Measurements from ENCODE around the gene UCHL5.
"Not testable (repeated sequence)": the region's sequence is repeated elsewhere in the genome, so short reads cannot be mapped to it uniquely, and the experiment has no call there.

The UCHL5 gene

DNA sequence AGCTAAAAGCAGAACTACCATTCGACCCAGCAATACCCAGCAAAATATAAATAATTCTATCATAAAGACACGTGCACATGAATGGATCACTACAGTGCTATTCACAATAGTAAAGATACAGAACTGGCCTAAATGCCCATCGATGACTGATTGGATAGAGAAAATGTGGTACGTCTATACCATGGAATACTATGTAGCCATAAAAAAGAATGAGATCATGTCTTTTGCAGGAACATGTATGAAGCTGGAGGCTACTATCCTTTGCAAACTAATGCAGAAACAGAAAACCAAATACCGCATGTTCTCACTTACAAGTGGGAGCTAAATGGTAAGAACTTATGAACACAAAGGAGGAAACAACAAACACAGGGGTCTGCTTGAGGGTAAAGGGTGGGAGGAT is 53.4 kb downstream of the UCHL5 start:
- no peak for DNase-seq

DNA sequence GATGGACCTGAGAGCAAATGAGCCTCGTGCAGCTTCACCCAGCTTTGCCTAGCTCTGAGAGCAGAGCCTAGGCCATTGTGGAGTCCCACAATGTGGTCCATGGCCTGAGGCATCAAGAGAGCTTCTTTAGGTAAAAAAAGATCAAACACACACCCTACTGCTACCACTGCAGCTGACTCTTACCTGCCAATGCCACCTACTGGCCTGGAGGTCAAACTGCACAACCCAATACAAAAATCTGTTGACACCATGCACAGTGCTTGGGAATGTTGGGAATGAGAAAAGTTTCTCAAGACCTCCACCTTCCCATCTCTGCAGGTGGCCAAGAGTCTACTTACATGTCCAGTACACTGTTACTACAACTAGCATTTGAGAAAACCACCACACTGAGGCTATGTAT is 60.6 kb downstream of the UCHL5 start:
- no peak for DNase-seq

DNA sequence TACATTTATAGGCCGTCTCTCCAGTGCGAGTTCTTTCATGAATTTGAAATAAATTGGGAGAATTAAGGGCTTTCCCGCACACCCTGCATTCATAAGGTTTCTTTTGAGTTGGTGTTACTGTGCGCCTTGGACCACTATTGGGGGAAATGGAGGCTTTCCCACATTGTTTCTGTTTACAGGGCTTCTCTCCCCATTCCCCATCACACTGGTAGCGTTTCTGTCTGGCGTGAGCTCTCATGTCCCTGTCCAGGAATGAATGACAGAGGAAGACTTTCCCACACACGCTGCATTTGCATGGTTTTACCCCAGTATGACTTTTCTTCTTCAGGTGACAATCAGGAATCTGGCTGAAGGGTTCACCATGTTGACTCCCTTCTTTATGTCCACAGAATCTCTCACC is 65.0 kb downstream of the UCHL5 start:
- no peak for DNase-seq

DNA sequence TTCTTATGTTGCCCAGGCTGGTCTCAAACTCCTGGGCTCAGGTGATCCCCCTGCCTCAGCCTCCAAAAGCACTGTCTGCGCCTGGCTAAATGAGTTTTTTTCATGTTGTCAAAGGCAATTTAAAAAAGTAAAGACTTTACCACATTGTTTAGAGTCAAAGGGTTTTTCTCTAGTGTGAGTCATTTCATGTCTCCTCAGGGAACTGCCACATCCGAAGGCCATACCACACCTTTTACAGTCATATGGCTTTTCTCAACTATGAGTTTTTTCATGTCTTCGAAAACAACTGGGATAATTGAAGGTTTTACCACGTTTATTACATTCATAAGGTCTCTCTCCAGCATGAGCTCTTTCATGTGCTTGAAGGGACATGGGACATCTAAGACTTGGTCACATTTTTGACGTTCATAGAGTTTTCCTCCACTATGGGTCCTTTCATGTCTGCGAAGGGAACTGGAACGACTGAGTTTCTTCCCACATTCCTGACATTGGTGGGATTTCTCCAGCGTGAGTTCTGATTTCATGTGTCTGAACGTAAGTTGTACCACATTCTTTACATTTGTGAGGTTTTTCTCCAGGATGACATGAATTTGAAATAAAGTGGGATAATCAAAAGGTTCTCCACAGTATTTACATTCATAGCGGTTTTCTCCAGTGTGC is 65.6 kb downstream of the UCHL5 start:
- no peak for DNase-seq

DNA sequence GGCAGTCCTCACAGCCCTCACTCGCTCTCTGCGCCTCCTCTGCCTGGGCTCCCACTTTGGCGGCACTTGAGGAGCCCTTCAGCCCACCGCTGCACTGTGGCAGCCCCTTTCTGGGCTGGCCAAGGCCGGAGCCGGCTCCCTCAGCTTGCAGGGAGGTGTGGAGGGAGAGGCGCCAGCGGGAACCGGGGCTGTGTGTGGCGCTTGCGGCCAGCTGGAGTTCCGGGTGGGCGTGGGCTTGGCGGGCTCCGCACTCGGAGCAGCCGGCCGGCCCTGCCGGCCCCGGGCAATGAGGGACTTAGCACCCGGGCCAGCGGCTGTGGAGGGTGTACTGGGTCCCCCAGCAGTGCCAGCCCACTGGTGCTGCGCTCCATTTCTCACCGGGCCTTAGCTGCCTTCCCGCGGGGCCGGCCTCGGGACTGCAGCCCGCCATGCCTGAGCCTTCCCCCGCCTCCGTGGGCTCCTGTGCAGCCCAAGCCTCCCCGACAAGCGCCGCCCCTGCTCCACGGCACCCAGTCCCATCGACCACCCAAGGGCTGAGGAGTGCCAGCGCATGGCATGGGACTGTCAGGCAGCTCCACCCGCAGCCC is 72.3 kb downstream of the UCHL5 start:
- DNase-seq = not testable (repeated sequence)

DNA sequence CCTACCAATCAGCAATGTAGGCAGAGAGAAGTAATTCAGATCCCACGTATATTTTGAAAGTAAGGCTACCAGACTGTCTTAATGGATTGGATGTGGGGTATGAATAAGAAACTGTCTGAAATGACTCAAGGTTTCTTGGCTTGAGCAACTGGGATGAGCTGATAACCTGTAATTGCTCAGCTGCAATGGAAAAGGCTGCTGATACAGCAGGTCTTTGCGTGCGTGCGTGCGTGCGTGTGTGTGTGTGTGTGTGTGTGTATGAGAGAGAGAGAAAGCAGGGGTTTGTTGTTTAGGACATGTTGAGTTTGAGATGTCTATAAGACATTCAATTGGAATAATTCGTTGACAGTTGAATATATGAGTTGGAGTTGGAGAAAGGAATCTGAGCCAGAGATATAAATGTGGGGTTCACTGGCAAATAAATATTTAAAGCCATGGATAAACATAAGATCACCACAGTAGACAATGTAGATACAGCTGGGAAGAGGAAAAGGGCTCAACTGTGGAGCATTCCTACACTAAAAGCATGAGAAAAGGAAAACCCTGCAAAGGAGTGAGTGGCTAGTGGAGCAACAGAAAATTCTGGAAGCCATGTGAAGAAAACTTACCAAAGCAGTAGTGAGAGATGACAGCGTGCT is 72.9 kb downstream of the UCHL5 start:
- no peak for DNase-seq

DNA sequence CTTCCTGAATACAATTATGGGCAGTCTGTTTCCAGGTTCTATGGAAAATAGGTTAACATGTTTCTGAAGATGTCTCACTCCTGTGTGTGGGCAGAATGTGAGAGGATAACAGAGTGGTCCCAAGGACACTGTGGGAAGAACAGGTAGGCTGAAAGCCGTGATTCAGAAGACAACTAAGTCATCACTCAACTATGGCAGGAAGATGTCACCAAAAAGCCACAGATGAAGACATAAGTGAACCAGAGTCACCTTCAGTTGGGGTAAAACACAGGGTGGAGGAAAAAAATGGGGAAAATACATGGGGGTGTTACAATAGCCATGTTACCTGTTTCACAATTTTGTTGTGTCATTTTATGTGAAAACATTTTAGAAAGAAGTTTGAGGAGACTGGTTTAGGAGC is 75.1 kb downstream of the UCHL5 start:
- DNase-seq = no peak

DNA sequence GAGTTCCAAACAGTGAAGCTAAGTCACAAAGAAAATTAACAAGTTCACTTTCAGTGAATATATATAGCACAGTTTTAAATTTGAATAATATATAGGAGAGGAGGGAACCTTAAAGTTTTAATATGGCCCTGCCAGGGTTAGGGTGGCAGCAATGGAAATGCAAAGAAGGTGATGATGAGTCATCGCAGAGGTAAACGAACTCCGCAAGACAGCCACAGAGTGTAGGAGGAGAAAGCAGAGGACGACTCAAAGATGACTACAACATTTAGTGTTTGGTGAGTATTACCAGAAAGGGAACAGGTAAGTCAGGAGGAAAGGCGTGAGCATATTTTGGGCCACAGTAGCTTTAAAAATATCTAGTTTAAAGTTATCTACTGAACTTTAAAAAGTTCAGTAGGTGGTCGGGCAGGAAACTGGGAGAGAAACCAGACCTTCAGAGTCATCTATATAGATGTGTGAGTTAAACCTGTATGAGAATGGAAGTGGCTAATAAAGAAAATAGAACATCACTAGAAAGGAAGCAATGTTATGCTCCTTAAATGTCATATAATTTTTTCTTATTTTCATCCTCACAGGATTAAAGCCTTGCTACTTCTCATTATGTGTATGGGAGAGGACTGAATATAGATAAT is 75.7 kb downstream of the UCHL5 start:
- DNase-seq = no peak

DNA sequence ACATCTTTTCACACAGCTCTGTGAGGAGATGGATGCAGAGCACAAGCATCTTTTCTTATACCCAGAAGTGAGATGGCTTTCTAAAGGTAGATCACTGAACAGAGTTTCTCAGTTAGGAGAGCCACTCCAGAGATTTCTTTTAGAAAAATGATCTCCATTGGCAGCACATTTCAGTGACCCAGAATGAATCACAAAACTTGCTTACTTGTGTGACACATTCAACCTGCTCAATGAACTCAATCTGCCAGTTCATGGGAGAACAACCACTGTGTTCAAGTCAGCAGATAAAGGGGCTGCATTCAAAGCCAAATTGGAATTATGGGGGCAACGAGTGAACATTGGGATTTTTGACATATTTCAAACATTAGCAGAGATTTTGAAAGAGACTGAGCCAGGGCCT is 78.3 kb downstream of the UCHL5 start:
- no peak for DNase-seq

DNA sequence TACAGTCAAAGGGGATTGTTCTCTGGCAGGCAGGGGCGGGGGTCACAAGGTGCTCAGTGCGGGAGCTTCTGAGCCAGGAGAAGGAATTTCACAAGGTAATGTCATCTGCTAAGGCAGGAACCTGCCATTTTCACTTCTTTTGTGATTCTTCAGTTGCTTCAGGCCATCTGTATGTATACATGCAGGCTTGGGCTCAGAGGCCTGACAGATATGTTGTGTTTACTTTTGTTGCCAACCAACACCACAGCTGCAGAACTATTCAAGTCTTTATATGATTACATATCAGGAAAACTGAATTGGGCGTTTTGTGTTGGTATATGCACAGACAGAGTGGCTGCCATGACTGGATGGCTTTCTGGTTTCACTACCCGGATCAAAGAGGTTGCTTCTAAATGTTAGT is 78.8 kb downstream of the UCHL5 start:
- not testable (repeated sequence) for DNase-seq

DNA sequence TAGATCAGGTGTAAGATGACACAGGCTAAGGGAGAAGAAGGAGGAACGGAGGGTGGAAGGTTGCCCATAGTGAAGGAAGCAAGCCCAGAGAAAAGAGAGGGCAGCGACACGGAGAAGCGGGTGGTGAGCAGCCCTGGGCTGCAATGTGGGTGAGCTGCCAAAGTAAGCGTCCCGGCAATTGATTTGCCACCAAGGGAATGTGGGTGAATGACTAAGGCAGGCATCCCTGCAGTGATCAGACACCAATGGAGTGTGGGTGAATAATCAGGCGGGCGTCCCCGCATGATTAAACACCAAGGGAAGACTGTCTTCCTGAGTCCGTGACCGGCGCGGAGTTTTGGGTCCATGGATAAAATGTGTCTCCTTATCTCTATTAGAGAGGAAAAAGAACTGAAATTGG is 79.6 kb downstream of the UCHL5 start:
- DNase-seq = no peak

DNA sequence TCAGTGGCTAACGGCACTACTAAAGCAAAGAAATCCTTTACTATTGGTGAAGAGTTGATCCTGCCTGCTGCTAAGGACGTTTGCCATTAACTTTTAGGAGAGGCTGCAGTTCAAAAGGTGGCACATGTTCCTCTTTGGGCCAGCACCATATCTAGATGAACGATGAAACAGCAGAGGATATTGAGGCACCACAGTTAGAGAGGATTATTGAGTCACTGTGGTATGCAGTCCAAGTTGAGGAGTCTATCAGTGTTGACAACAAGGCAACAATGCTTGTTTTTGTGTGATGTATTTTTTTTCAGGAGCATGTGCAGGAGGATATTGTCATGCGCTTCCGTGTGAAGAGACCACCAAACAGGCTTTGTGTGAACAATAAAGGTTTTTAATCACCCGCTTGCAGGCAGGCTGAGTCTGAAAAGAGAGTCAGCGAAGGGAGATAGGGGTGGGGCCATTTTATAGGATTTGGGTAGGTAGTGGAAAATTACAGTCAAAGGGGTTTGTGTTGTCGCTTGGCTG is 80.9 kb downstream of the UCHL5 start:
- DNase-seq = no peak

DNA sequence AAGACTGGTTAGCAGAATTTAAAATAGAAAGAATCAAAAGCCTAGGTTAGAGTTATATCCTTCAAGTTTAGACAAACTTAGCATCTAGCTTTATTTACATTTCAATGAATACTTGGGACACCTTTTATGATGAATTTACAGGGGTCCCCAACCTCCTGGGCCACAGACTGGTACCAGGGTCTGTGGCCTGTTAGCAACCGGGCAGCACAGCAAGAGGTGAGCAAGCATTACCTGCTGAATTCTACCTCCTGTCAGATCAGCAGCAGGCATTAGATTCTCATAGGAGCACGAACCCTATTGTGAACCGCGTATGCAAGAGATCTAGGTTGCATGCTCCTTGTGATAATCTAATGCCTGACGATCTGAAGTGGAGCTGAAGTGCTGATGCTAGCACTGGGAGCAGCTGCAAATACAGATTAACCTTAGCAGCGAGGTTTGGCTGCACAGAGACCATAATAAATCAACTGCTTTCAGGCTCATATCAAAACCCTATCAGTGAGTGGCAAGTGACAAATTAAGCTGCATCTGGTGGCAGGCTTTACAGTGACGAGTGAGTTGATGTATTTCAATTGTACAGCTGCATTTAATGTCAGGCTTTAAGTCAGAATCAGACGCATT is 82.0 kb downstream of the UCHL5 start:
- peak; percentile 1 for DNase-seq

DNA sequence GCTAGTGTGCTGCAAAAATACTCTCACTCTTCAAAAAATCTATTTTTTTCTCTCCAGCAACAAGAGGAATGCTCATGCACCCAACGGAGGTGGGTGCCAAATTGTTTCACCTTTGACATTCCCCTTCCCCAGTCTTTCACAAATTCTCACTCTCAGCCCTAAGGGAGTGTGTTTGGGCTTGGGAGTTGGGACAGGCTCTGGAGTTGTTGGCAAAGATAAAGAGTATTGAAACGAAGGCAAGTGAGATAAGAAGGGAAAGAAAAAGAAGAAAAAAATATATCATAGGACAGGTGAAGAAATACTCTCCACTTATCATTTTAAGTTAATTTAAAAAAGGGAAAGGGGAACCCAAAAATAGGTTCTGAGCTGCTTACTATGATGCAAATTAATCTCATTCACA is 82.6 kb downstream of the UCHL5 start:
- no peak for DNase-seq

DNA sequence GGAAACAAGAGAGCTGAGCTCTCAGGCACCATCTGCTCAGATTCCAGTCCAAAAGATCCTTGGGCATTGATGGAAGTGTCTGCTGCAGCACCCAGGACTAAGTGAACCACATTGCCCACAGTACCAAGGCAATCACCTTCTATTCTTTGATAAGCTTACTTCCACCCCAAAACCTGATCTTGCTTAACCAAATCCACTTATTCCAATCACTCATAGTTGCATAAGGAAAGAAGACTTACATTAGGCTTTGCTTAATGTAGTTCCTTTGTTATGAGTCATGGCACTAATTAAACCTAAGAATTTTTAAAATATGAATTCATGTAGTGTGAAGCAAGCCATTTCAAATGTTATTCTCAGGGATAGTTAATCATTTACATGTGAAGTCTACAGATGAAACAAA is 84.5 kb downstream of the UCHL5 start:
- DNase-seq = no peak

DNA sequence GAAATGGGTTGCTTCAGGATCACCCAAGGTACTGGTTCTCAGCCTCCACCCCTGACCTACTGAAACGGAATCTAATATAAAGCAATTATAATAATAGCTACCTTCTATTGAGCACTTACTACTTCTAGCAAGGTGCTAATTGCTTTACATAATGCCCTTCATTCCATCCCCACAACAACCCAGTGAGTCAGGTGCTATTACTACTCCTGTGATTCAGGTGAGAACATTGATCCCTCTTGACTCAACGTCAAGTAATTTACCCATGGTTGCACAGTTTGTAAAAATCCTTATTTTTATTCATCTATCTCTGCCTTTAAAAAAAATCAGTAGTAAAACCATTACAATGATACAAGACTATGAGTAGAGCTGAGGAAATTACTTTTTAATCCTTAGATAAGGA is 85.2 kb downstream of the UCHL5 start:
- DNase-seq = no peak

DNA sequence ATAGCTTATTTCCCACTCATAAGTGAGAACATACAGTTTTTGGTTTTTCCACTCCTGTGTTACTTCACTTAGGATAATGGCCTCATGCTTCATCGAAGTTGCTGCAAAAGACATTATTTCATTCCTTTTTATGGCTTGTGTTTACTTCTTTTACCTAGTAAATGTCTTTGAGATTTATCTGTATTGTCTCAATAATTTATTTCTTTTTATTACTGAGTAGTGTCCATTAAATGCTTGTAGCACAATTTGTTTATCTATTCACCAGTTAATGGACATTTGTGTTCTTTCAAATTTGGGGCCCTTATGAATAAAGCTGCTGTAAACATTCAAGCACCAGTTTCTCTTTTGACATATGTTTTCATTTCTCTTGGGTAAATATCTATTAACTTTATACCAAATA is 86.0 kb downstream of the UCHL5 start:
- no peak for DNase-seq

DNA sequence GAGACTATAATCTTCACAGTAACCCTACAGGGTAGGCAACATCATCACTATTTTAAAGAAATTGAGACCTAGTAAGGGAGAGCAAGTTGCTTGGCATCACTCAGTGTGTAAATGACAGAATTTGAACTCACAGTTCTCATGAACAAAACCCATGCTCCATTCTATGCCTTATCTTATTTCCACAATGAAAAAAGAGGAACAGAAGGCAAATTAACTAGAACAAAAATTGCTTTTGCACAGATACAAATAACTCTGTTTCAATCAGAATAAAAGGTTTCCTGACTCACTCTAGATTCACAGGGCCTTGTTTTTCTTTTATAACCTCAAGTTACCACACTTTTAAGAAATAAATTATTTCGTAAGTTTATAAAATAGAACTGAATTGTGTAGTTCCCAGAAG is 90.1 kb downstream of the UCHL5 start:
- DNase-seq = no peak

DNA sequence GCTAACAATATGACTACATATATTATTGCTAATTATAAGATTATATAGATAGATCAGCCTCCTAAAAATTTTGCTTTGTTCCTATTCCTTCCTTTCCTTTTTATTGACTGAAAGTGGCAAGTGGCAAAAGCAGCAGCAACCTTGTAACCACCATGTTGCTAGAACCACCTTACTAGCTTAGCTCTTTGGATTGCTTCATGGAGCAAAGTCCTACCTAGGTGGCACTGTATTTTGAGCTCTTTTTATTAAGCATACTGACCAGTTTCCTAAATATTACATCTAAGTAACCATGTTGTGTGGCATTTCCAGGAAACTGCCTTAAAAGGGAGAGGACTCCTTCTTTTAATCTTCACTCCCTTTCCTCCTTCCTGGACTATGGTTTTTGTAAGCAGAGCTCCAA is 90.8 kb downstream of the UCHL5 start:
- DNase-seq = no peak

DNA sequence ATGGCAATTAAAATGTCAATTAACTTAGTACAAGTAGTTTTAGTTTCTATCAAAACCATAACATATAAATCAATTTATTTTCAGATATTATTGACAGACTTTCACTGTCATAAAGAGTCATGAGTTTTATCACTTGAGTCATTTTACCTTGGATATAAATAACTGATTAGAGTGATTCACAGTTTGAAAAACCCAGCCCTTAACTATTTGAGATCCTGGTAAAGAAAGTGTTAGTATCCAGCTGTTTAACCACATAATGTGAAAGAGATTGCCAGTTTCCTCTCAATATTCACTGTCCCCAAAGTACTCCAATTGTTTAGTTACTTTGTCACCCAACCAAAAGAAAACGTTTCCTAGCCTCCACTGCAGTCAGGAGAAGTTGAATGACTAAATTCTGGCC is 91.3 kb downstream of the UCHL5 start:
- DNase-seq = no peak

DNA sequence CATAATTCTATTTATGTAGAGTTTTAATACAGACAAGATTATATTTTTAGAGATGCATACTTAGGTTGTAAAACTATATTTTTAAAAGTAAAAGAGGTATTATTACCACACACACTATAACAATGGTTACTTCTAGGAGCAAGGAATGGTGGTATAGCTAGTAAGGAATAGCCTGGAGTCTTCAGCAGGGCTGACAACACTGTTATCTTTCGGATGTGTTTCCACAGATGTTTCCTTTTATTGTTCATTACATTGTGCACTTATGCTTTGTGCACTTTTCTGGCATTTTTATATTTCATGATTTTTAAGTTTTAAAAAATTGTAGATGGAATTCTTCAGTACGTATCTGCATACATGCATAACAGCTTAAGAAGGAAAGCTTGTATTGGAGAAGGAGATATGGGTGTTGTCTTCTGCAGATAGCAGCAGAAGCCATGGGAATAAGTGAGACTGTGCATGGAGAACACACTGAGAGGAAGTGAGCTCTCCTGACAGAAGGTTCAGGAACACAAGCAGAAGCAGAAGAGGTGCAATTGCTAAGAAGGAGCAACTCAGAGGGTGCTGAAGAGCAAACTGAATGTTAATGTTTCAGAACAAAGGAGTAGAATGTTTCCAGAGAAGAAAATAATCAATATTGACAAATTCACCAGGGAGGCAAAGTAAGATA is 91.8 kb downstream of the UCHL5 start:
- no peak for DNase-seq

DNA sequence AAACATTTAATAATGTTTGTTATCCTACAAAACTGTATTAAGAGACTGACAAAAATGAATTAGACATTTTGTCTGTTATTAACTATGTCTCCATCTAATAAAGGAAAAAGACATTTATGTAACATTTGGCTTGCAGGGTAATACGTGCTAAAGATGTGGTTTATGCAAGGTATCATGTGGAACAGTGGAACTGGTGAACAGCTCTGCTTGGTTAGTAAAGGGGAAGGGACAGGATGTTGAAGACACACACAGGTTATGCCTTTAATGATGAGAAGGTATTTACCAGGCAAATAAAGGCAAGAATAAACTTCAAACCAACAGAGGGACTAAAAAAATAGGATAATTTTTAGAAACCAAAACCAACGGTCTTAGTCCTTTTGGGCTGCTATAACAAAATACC is 93.1 kb downstream of the UCHL5 start:
- DNase-seq = no peak

DNA sequence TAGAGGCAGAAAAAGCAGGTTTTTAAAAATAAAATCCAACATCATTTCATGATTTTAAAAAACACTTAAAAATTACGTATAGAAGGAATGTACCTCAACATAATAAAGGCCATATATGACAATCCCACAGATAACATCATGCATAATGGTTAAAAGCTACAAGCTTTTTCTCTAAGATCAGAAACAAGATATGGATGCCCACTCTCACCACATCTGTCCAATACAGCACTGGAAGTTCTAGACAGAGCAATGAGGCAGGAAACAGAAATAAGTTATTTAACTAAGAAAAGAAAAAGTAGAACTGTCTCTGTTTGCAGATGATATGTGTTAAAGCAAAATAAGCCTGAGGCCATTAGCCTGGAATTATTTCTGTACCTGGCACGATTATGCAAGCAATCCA is 96.3 kb downstream of the UCHL5 start:
- no peak for DNase-seq
